Stimulated activated CD8-positive, alpha-beta memory T cell treated with anti-CD3 and anti-CD28 coated beads, Interleukin-2, amount 100 ng/mL, for 1 hour (primary cell): ENCODE data around the gene RRAGC.
"Not testable (repeated sequence)": the region's sequence is repeated elsewhere in the genome, so short reads cannot be mapped to it uniquely, and the experiment has no call there.

ENCODE experiments used
- DNase-seq, 2 donors: peaks; one replicate each; pipeline ENCODE4 v3.0.0-alpha.2; 2020; ENCODE audit warnings: low read depth in 2 of 2

RRAGC gene

DNA sequence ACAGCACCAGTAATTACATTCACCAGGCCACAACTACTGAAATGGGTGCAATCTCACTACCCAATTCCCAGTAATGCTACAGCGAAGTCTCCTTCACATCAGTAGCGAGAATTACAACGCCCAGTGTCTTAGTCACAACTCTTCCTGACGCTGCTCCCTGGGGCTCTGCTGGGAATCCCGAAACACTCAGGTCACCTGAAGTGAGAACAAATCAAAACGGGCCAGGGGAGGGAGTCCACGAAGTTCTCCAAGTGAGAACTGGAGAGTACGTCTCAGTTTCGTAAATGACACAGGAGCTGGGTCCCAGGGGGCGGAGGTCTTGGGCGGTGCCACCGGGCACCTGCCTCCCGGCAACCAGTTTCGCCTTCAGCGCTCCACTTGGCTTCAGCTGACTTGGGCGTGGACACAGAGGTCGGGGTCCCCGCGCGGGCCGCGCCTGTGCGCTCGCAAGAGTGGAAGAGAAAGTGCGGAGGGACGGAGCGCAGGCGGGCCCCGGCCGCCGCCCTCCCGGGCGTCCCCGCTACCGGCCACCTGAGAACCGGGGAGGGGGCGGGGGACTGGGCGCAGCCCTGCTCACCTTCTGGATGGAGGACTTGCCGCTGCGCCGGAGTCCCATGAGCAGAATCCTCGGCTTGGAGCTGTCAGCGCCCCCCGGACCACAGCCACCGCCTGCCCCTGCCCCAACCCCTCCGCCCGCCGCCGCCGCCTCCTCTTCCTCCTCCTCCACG is 575 bp downstream of the RRAGC start:
- peak in 1 of 2 donors; percentile 12 for DNase-seq

- no peak for DNase-seq
Observed at GRCh38 chr1:38852780-38853179, 6.8 kb downstream of the RRAGC start.

GRCh38 chr1:38848071-38848470 is 11.5 kb downstream of the RRAGC start:
- DNase-seq: no peak

GRCh38 chr1:38846210-38846609 is 13.4 kb downstream of the RRAGC start:
- no peak for DNase-seq

GRCh38 chr1:38845088-38845487 is 14.5 kb downstream of the RRAGC start:
- DNase-seq: not testable (repeated sequence)

DNA sequence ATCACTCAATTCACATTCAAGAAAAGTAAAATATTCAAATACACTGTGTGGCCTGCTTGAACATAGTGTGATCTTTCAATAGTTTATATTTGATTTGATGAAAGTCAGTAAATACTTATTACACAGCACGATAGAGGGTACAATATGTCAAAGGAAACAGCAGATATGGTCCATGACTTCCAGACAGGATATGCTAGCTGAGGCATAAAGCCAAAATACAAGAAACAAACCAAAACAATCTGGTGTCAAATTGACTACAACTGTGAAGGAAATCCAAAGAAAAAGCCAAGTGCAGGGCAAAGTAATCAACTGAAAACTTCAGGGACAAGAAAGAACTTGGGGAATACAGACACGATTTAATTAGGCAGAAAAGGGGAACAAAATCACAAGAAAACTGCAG is 19.3 kb downstream of the RRAGC start:
- no peak for DNase-seq

DNA sequence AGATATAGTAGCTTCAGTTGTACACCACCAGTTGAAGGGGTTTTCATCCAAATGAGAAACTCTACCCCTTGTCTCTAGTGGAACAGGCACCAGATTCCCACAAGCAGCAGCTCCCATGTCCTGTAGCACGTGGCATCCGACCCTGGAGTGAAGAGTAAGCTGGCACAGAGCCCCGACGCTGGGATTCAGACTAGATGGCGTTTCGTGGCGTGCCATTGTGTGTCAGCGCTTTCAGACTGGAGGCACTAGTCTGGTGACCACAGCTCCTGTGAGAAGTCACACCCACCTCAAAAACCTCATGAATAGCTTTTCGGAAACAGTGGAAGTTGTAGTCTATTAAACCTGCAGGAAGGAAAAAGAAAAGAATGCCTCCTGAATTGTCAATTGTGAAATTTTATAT is 20.2 kb downstream of the RRAGC start:
- DNase-seq: no peak

GRCh38 chr1:38836316-38836715 is 23.3 kb downstream of the RRAGC start:
- DNase-seq: not testable (repeated sequence)

DNA sequence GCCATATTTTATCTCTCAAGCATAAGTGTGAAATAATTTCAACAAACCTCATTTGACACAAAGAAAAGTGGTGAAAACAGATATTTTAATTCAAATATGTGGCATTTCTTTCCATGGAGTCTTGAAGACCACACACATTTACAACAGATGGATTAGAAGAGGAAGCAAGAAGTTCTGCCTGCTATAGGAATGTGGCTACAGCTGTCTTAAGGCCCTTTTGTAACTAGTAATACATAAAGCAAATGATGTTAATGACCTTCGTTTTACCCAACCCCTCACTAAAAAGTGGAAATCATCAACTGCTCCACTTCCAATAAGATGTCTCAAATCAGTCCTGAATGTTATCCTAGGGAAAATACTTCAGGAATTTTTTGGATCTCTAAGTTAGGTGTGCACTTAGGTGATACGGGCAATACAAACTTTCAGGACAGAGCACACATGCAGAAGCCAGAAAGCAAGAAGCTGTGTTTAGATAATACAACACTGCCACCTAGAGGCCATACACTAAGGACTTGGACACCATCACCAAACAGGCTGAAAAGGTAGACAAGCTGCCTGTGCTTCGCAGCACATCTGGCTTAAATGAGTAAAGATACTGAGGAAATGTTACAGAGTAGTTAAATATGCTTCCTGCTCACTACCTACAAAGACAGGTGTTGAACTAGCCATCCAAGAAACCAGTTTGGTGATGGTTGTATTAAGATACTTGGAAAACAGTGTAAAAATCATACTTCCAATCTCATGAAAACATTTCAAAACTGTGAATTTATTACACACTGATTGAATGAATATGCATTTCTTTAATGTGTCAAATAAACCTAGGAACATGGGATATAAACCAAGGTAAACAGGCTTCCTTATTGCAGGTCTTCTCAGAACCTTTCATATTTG is 24.4 kb downstream of the RRAGC start:
- no peak for DNase-seq

DNA sequence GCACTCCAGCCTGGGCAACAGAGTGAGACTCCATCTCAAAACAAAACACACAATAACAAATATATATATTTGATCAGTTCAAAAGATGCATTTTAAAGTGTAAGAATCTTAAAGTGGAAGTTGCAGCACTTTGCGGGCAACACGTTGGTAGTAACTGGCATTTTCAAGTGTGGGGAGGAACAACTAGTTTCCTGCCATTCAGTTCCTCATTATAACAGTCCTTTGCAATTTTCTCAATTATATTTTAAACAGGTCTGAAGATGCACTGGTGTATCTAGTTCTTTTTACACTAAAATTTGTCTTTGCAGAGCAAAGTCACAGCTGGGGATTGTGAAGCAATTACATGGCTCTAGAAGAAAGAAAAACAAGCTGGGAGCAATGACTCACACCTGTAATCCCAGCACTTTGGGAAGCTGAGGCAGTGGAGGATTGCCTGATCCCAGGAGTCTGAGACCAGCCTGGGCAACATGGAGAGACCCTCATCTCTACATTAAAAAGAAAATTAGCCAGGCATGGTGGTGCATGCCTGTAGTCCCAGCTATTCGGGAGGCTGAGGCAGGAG is 25.3 kb downstream of the RRAGC start:
- DNase-seq: no peak

- no peak for DNase-seq
Observed at GRCh38 chr1:38833146-38833545, 26.4 kb downstream of the RRAGC start.

DNA sequence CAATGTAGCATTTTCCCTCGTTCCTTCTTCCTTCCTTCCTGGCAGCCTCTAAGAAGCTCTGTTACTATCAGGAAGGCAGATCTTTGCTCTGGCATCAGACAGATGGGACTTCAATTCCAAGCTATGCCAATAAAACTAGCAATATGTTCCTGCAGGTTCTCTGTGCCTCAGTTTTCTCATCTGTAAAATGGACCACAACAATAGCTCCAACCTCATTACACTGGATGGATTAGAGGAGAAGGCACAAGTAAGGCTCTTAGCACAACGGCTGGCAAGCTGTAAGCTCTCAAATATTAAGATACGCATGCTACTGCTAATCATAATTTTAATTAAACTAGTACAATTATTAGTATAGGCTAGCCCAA is 27.2 kb downstream of the RRAGC start:
- DNase-seq: no peak

DNA sequence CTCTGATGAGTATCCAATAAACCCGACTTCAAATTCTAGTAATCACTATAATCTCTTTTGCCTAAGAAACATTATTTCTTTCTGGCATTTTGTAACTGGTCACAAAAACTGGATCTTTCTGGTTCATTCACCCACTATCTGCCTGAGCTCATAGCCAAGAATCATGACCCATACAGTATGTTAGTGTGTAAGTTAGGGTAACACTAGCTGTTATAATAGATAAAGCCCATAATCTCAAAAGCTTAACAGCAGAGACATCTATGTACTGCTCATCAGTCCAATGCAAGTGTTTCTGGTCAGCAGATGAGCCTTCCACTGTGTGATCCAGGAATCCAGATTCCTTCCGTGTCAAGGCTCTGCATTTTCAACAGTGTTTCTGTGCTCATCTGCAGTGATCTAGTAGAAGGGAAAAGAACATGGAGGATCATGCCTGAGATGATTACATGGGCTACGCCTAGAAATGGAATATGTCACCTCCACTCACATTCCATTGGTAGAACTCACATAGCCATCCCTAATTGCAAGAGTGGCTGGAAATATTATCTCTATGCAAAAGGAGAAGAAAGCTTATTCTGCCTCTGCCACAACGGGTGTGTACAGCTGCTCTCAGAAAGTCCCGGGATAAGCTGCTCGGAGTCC is 27.7 kb downstream of the RRAGC start:
- DNase-seq: no peak

DNA sequence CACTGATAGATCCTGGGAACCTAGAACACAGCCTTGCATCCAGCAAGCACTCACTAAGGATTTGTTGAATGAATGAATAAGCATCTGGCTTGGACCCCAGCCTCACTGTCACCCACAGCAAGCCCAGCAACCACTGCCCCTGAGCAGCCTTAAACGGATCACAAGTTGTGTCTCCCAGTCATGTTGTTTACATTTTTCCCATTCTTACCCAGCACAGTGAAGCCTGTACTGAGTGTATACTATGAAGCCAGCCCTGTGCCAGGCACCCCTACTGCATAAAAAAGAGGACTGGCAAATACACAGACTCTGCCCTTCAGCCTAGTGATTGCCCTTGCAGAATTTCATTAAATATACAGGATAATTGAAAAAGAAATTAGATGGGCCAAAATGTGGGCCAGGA is 30.2 kb downstream of the RRAGC start:
- DNase-seq: no peak

DNA sequence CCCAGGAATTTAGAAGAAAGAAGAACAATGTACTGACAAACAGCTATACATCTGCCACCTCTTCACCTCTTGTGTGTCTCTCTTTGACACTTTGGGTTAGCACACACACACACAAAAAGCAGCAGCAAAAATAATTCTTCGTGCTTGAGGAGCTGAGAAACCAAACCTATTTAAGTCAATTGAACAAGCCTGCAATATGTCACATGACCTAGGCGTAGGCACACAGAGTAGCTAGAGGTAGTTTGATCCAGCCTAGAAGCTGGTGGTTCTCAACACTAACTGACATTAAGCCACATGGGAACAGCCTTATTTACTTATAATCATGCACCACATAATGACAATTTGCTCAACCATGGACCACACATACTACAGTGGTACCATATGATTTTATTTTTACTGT is 32.3 kb downstream of the RRAGC start:
- DNase-seq: no peak

GRCh38 chr1:38826886-38827285 is 32.7 kb downstream of the RRAGC start:
- no peak for DNase-seq

DNA sequence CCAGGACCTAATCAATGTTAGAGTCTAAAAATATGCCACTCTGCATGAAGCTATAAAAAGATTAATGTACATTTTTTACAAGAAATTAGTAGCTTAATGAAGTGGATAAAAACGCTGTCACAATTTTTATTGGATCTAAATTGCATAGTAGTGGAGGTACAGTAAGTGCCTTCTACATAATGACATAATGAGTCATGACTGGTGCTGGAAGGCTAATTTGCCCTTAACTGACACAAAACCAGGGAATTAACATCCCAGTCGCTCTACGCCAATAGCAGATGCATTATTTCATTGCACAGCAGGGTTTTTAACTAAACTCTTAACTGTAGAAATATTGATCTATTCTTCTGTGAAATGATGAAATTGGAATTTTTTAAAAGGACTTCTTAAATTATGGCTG is 33.3 kb downstream of the RRAGC start:
- DNase-seq: no peak

DNA sequence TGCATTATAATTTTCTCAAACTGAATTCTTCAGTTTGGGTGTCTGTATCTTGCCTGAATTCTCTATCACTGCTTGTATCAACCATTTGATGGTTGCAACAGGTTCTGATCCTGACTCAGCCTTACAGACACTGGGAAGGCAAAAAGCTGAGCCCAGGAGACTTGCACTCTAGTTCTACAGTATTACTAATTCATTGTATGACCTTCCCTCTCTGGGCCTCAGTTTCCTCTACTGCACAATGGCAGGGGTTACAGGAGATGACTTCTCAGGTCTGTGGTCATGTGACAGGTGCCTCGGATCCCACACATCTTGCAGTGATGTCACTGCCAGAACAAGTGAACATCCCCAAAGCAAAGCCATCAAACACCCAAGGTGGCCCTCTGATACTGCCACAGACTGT is 38.7 kb downstream of the RRAGC start:
- DNase-seq: no peak

DNA sequence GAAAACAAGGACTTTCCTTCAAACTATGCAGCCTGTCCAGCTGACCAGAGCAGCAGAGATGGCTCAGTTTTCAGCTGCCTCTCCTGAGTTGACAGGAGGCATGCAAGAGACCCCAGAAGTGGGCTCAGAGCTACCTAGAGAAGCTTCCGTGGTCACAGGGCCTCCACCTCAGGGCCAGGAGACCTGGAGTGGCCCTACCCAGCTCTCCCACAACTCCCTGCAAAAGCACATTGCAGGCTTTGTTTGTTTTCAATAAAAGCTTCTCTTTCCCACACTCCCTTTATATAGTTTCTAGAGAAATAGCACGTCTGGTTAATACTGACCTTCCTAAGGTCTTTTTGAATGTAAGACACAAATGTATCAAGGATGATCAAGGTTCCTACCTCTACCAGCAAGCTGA is 40.1 kb downstream of the RRAGC start:
- no peak for DNase-seq

GRCh38 chr1:38819040-38819439 is 40.5 kb downstream of the RRAGC start:
- DNase-seq: no peak

GRCh38 chr1:38818175-38818976 is 41.2 kb downstream of the RRAGC start:
- DNase-seq: peak; percentile 14 to 16
